ENCODE results near the gene PPIB. TPM values are rescaled to one million over a fixed set of nuclear protein-coding genes. Genes with fewer than 3 reads are reported as not detected.

The PPIB gene
- total and polyA plus RNA-seq, 12 donors = 313 to 2,941 (median 648) TPM

GRCh38 chr15:64138331-64138941 lies 24.4 kb downstream of the PPIB start:
- Histone ChIP-seq H3K4me1 (replicated peaks in 1 of 2) (peaks cover 7 to 14% of the 10 kb centered on the region in 2 donors), H3K4me3 (no peak overlapping the region), H3K36me3 (replicated peaks in 1 of 2) (peaks cover 0 to 70% of the 10 kb centered on the region in 2 donors), H3K27me3 (no peaks in the 10 kb centered on the region), H3K27ac (no peak overlapping the region), H3K9me3 (replicated peaks in 1 of 3) (no peaks in the 10 kb centered on the region)
- 91 to 100% (median 95%) methylated on average over 3 to 4 of the region's 4 CpGs for WGBS, 4 donors
- no peak for DNase-seq
- TF ChIP-seq, protein P1, sequence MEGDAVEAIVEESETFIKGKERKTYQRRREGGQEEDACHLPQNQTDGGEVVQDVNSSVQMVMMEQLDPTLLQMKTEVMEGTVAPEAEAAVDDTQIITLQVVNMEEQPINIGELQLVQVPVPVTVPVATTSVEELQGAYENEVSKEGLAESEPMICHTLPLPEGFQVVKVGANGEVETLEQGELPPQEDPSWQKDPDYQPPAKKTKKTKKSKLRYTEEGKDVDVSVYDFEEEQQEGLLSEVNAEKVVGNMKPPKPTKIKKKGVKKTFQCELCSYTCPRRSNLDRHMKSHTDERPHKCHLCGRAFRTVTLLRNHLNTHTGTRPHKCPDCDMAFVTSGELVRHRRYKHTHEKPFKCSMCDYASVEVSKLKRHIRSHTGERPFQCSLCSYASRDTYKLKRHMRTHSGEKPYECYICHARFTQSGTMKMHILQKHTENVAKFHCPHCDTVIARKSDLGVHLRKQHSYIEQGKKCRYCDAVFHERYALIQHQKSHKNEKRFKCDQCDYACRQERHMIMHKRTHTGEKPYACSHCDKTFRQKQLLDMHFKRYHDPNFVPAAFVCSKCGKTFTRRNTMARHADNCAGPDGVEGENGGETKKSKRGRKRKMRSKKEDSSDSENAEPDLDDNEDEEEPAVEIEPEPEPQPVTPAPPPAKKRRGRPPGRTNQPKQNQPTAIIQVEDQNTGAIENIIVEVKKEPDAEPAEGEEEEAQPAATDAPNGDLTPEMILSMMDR (IDR thresholded peaks at IDR 0.05) = no peak
- TF ChIP-seq POLR2A (IDR thresholded peaks at IDR 0.05) = no peak
- intact Hi-C loops (cut with DNase I) = no loop called here

- Histone ChIP-seq H3K36me3 (replicated peaks in 1 of 2) (peaks cover 0 to 70% of the 10 kb centered on the region in 2 donors), H3K4me3 (no peak overlapping the region), H3K27me3 (no peaks in the 10 kb centered on the region), H3K27ac (no peak overlapping the region), H3K9me3 (replicated peaks in 1 of 3) (no peaks in the 10 kb centered on the region), H3K4me1 (replicated peaks in 1 of 2) (peaks cover 7 to 15% of the 10 kb centered on the region in 2 donors)
- TF ChIP-seq POLR2A (IDR thresholded peaks at IDR 0.05) = no peak
- TF ChIP-seq, protein P1 (IDR thresholded peaks at IDR 0.05) = no peak
- intact Hi-C loops (cut with DNase I) = no loop called here
- WGBS, 4 donors = 66 to 75% (median 73%) methylated on average over 5 to 8 of the region's 8 CpGs
- peak in 2 of 7 donors; percentile 37 to 49 for DNase-seq
Measured at GRCh38 chr15:64137226-64137833, 25.5 kb downstream of the PPIB start.

DNA sequence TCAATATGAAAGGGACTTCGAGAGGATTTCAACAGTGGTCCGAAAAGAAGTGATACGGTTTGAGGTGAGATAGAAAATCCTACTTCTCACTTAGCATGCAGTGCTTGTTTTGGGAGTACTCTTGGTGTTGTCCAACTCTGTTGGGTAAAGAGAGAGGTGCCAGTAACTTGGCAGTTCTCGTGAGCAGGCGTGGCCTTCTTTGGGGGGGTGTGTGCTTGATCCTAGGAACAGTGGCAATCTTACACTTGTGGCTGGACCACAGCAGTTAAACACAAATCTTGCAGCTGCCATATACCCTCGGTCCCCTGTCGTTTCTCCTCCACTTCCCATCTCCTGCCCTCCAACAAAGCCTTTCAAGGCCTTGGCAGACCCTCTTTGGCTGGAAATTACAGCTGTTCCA lies 26.5 kb downstream of the PPIB start:
- TF ChIP-seq POLR2A (IDR thresholded peaks at IDR 0.05) = no peak
- TF ChIP-seq, protein P1 (IDR thresholded peaks at IDR 0.05) = no peak
- Histone ChIP-seq H3K9me3 (replicated peaks in 1 of 3) (no peaks in the 10 kb centered on the region), H3K4me3 (no peak overlapping the region), H3K27me3 (no peaks in the 10 kb centered on the region), H3K27ac (no peak overlapping the region), H3K36me3 (replicated peaks in 1 of 2) (peaks cover 0 to 74% of the 10 kb centered on the region in 2 donors), H3K4me1 (replicated peaks in 1 of 2) (peaks cover 7 to 15% of the 10 kb centered on the region in 2 donors)
- intact Hi-C loops (cut with DNase I) = no loop called here
- DNase-seq = no peak
- WGBS, 4 donors = 87 to 92% (median 89%) methylated on average over 6 to 7 of the region's 7 CpGs

- intact Hi-C loops (cut with DNase I) = no loop called here
- DNase-seq = peak; percentile 73 to 91 (median 88)
- WGBS, 4 donors = 41 to 68% (median 48%) methylated on average over 7 to 9 of the region's 9 CpGs
- Histone ChIP-seq H3K36me3 (replicated peaks in 1 of 2) (peaks cover 0 to 91% of the 10 kb centered on the region in 2 donors), H3K9me3 (replicated peaks in 1 of 3) (no peaks in the 10 kb centered on the region), H3K4me3 (no peak overlapping the region), H3K27me3 (no peaks in the 10 kb centered on the region), H3K27ac (peak overlapping the region in 3 of 5 donors; percentile 16 to 18 (median 17)), H3K4me1 (replicated peaks in 1 of 2) (peaks cover 7 to 15% of the 10 kb centered on the region in 2 donors)
- TF ChIP-seq, protein P1 (IDR thresholded peaks at IDR 0.05) = no peak
- TF ChIP-seq POLR2A (IDR thresholded peaks at IDR 0.05) = no peak
Measured at GRCh38 chr15:64134345-64134829, 28.4 kb downstream of the PPIB start.

Measured in adrenal gland (tissue), 12 donors.